Measurements from ENCODE around the gene ERC1.
"Not testable (repeated sequence)": the region's sequence is repeated elsewhere in the genome, so short reads cannot be mapped to it uniquely, and the experiment has no call there.

ERC1 gene

DNA sequence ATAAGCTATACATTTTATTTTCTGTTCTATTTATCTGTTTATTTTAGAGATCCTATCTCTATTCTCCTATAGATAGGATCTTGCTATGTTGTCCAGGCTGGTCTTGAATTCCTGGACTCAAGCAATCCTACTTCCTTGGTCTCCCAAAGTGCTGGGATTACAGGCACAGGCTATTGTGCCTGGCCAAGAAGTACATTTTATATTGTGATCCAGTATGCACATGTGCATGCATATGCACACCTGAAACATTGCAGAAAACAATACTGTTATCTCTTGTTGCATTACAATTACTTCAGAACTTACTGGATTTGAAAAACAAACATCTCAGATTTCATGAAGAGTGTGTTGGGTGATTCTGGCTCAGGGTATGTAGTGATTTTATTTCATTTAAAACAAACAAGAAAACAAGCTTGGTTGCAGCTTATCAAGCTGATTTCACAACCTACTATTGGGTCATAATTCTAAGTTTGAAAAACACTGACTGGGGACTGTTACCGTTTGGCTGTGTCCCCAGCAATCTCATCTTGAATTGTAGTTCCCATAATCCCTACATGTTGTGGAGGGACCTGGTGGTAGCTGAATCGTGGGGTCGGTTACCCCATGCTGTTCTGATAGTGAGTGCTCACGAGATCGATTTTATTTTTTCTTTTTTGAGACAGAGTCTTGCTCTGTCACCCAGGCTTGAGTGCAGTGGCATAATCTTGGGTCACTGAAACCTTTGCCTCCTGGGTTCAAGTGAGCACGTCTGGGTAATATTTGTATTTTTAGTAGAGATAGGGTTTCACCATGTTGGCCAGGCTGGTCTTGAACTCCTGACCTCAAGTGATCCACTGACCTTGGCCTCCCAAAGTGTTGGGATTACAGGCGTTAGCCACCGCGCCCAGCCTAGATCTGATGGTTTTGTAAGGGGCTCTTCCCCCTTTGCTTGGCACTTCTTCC lies 31.3 kb downstream of the ERC1 start:
- DNase-seq (ENCODE audit: low spot score) = no peak

DNA sequence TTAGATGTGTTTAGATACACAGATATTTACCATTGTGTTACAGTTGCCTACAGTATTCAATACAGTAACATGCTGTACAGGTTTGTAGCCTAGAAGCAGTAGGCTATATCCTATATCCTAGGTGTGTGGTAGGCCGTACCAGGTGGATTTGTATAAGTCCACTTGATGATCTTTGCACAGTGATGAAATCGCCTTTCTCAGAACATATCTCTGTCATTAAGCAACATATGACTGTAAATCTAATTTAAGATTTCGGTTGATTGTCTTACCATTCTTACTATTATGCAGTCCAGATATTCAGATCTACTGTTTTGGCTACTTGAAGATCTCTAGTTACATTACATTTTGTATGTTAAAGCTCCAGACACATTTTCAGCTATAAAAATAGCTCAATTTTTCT lies 39.8 kb downstream of the ERC1 start:
- DNase-seq (ENCODE audit: low spot score) = no peak

DNA sequence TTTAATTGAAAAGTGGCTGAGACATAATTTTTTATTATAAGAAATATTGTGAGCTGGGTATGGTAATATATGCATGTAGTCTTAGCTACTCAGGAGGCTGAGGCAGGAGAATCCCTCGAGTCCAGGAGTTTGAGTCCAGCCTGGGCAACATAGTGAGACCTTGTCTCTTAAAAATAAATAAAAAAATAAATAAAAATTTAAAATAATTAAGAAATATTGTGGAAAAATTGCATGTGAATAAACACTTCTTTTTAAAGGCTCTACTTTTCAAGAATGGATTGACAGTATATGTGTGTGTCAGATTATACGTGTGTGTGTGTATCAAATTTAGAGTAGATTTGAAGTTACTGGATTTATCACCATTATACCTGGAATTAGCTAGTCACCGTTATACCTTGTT lies 43.2 kb downstream of the ERC1 start:
- no peak for DNase-seq (ENCODE audit: low spot score)

DNA sequence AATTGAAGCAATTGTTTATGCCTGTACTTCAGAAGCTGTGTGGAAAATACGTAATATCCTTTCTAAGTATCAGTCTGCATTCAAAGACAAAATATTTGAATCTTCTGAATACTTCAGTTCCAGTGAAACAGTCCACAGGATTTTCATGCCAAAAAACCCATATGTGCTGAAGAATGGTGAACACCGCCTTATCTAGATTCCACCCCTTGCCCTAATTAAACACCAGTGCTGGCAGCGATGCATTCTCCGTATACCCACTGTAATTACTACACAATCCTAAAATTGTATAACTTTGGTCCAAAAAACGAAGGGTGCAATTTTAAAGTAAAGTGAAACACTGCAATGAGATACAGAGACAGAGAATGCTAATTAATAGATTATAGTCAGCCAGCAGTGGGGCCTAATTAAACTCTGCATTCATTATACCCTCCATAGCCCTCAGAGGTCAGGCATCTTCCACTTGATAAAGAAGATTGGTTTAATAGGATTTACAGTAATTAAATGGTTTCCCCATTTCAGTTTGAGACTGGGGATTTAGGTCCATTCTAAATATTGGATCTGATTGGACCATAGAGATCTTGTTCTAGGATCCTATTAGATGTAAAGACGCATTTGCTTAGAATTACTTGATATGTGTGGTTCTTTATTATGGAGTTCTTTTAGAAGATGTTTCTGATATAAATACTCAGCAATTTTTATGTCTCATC lies 43.9 kb downstream of the ERC1 start:
- DNase-seq (ENCODE audit: low spot score) = no peak

DNA sequence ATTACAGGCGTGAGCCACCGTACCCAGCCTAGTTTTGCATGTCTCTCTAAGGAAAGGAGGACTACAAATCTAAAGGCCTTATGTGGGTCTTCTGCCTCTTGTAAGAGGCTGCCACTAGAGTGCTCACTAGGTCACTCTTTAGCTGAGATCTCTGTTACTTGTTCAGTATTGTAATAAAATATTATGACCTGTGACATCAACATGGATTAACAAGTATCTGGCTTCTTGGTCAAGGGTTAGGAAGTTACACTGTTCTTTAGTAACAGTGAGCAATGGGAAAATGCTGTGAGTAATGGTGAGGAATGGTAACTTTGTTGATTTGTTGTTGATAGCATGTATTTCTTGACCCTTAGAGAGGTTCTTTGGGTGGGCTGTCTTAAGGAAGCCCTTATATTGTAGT lies 50.5 kb downstream of the ERC1 start:
- DNase-seq (ENCODE audit: low spot score) = no peak

DNA sequence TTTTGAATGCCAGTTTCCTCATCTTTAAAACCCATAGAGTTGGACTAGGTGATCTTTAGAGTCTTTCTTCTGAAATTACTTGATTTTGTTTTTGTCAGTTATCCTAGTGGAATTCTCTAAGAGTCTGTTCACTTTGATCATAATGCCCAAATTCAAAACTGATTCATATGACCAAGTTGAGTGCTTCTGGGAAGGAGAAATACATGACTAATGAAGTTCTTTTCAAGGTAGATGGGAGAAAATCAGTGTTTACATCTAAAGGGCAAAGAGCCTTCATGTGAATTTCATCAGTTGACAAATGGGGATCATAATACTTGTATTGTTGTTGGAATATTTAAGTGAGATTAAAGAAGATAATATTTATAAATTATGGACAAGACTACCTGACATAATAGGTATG lies 53.2 kb downstream of the ERC1 start:
- no peak for DNase-seq (ENCODE audit: low spot score)

DNA sequence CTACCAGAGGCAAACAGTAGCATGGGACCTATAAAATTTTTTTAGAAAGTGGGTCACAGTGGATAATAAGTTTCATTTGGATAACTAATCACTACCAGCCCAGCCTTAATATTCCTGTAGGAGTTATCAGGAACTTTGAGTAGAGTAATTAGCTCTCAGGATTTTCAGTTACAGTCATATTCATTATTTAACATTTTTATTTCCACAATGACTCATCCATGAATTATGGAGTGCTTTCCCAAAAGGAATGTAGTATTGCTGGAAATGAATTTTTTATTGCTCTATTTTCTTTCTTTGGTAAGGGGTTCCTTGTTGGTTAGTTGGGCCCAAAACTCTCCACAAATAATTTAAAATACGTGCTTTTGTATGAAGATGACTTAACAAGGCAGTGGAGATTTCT lies 53.7 kb downstream of the ERC1 start:
- peak; percentile 53 for DNase-seq (ENCODE audit: low spot score)

DNA sequence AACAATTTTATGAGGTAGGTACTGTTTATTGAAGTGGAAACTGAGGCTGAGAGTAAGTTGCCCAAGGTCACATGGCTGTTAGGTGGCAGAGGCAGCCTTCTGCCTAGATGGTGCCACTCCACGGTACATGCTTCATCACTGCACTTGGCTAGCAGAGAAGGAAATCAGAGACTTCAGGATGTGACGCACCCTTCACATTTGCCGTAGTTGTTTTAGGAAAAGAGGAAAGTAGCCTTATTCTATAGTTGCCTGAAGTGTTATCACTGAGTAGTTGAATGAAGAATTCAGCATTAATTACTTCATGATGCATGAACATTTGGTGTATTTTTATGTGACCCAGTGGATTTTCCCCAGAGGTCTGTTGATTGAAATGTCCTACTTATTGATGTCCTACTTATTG lies 55.7 kb downstream of the ERC1 start:
- no peak for DNase-seq (ENCODE audit: low spot score)

DNA sequence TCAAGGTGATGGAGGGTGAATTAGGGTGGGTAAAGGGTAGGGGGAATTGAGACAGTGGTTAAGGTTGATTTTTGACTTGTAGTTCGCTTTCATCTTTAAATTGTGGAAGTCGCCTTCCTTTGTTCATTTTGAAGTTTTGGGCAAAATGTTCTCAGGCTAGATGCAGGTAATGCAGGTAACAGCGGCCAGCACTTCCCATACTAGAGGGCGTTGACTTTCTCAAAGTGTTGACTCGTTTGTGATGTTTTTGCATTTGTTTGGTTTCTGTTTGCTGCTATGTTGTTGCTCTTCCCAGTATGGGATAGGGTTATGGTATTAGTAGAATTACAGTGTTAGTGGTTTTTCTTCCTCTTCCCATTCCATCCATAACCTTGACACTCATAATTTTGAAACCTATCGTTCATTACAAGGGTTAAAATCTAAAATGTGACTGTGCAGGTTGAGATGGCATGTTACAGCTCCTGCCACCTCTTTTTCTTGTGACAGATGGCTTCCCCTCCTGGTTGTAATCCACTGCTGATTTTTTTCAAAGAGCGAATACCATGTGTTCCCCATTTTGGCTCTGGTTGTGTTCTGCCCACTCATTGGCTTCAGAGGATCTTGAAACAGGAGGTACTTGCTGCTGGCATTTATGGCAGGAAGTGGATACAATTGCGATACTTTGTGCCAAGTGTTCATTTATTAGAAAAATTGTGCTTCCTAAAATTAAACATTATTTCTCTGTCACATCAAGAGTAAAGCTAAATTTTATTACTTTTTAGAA lies 57.1 kb downstream of the ERC1 start:
- peak; percentile 21 for DNase-seq (ENCODE audit: low spot score)

DNA sequence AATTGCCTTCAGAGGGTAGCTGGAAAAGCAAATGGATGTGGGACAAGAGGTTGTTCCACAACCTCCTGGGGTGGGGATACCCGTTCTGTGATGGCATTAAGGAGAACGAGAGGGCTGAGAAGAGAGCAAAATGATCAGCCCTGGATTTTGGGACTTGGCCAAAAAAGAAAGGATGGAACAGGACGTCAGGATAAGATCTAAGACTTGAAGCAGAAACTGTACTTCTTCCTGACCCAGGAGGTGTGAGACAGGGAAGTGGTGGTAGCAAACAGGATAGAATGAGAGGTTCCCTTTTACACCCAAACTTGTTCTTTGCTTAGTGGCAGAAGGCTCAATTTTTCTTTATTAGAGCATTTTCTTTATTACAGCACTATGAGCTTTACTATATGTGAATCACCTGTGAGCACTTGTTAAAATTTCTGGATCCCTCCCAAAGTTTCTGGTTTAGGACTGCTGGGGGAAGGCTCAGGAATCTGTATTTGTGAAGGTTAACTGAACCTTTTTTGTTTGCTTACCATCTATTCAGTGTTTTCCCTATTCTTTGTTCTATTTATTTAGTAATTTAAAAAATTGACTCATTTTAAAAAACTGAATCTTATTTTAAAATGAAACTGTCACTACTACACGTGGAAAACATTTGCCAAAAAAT lies 59.2 kb downstream of the ERC1 start:
- no peak for DNase-seq (ENCODE audit: low spot score)

DNA sequence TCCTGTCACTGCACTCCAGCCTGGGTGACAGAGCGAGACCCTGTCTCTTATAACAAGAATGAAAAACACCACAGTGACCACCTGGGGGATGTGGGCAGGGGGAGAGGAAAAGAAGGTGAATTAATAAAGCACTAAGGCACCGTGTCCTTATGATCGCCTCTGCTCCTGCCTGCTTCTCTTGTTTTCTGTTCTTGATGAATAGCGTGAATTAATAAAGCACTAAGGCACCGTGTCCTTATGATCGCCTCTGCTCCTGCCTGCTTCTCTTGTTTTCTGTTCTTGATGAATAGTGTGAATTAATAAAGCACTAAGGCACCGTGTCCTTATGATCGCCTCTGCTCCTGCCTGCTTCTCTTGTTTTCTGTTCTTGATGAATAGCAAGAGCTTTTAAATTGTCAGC lies 60.6 kb downstream of the ERC1 start:
- not testable (repeated sequence) for DNase-seq (ENCODE audit: low spot score)

DNA sequence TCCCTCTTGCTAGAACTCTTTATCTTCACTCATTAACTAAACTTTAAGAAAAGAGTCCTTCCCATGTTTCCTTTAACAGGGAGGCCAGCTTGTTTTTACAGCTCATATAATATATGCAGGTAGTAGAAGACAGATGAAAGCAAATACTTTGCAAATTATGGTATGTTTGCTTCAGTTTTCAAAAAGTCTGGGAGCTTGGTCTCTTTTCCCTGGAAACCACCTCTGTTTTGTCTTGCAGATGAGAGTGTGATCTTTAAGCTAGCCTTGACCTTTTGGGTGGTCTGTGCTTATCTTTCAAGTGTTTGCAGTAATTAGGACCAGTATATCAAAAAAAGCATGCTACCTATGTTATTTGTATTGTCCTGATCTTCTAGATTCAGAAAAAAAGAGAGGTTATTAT lies 62.7 kb downstream of the ERC1 start:
- no peak for DNase-seq (ENCODE audit: low spot score)

DNA sequence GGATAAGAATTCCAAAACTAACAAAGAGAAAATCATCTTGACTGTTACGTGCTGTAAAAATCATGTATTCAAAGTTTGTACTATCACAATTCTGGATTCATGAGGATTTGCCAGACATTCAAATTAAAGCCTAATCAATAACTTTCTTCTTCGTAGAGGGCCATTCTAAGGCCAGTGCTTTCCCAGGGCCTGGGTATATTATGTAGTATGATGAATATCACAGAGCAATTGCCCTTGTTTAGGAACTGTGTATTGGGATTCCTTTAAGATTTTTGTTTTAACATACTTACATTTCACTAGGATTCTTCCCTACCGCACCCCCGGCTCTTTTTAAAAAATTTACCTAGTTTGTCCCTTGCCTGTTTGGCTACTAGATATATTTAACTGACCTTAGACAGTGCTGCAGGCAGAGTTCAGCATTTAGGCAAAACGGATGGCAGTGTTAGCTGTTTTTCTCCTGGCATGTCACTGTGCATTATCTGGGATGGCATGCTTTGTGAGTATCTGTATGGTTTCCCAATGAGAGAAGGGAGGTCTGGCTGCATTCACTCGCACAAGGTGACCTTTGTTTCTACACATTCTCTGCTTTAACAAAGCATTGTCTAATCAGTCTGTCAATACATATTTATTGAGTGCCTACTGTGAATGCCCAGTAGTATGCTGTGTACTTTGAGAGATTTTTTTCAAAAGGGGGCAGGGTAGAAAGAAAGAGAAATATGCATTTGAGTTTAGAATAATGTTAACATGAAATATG lies 63.3 kb downstream of the ERC1 start:
- no peak for DNase-seq (ENCODE audit: low spot score)

DNA sequence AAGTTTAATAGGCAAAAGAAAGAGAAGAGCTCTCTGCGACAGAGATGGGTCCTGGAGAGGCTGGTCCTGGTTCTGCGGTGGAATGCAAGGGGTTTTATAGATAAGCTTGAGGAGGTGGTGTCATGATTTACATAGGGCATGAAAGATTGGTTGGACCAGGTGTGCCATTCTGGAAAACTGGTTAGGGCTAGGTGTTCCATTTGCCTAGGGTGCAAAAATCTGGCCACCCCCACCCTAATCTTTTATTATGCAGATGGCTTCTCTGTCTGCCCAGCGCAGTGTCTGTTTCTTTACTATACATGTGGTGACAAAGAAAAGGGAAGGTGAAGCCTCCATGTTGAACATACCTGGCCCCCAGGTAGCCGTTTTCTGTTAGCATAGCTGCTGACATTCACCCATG lies 65.4 kb downstream of the ERC1 start:
- no peak for DNase-seq (ENCODE audit: low spot score)

DNA sequence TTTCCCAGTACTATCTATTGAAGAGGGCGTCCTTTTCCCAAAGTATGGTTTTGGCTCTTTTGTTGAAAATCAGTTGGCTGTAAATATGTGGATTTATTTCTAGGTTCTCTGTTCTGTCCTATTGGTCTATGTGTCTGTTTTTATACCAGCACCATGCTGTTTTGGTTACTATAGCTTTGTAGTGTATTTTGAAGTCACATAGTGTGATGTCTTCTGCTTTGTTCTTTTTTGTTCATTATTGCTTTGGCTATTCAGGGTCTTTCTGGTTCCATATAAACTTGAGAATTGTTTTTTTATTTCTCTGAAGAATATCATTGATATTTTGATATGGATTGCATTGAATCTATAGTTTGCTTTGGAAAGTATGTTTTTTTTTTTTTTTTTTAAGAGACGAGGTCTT lies 67.4 kb downstream of the ERC1 start:
- no peak for DNase-seq (ENCODE audit: low spot score)

DNA sequence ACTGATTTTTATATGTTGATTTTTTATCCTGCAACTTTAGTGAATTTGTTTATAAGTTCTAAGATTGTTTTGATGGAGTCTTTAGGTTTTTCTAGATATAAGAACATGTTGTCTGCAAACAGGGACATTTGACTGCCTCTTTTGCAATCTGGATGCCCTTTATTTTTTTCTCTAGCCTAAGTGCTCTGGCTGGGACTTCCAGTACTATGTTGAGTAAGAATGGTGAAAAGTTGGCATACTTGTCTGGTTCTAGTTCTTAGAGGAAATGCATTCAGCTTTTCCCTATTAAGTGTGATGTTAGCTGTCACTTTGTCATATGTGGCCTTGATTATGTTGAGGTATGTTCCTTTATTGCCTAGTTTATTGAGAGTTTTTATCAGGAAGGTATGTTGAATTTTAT lies 68.1 kb downstream of the ERC1 start:
- no peak for DNase-seq (ENCODE audit: low spot score)

DNA sequence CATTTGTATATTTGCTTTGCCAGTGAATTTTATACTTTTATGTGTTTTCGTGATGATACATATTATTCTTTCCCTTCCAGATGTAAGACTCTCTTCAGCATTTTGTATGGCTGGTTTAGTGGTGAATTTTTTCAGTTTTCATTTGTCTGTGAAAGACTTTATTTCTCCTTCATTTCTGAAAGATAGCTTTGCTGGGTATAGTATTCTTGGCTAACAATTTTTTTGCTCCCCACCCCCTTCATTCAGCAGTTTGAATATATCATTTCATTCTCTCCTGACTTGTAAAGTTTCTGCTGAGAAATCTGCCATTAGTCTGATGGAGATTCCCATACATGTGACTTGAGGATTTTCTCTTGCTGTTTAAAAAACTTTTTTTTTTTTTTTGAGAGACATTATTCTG lies 72.8 kb downstream of the ERC1 start:
- no peak for DNase-seq (ENCODE audit: low spot score)

DNA sequence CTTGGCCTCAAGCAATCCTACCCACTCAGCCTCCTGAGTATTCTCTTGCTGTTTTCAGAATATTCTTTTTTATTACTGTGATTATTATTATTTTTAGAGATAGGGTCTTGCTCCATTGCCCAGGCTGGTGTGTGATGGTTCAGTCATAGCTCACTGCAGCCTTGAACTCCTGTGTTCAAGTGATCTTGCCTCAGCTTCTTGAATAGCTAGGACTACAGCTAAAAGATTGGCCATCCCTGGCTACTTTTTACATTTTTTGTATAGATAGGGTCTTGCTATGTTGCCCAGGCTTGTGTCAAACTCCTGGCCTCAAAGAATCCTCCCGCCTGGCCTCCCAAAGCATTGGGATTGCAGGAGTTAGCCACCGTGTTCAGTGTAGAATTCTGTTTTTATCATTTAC lies 73.3 kb downstream of the ERC1 start:
- DNase-seq (ENCODE audit: low spot score) = no peak

DNA sequence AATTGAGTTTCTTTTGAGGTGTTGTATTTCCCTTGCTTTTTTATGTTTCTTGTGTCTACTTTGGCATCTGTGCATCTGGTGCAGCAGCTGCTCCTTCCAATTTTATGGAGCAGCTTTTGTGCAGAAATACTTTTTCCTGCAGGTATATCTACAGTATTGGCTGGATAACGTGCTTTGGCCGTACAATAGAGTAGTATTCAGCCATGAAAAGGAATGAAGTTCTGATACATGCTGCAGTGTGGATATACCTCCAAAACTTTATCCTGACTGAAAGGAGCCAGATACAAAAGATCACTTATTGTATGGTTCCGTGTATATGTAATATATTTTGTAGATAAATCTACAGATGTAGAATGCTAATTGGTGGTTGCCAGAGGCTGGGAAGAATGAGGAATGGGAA lies 74.6 kb downstream of the ERC1 start:
- DNase-seq (ENCODE audit: low spot score) = no peak

DNA sequence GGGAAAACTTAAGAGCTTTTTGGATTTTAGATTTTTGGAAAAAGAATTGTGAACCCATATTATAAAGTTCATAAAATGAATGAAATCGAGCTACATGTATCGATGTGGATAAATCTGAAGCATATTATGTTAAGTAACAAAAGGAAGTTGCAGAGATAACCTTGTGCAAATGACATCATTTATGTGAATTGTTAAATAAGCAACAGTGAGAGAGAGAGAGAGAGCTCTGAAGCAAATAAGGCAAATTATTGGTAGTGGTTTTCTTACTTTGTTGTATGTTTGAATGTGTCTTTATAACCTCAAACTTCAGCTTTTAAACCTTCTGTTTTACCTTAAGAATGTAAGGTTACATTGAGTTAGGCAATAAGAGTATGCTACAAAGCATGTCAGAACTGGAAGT lies 78.8 kb downstream of the ERC1 start:
- no peak for DNase-seq (ENCODE audit: low spot score)

DNA sequence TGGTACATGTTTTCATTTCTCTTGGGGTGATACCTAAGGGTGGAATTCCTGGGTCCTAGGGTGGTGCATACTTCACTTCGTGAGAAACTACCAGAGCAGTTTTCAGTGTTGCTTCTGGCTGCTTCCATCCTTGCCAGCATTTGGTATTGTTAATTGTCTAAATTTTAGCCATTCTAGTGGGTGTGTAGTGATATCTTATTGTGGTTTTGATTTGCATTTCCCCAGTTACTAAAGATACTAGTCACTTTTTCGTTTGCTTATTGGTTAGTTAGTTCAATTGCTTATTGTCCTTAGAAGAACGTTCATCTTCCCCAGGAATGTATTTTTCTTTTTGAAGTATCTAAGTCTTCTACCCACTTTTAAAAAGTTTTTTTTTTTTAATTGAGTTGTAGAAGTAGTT lies 80.2 kb downstream of the ERC1 start:
- no peak for DNase-seq (ENCODE audit: low spot score)

DNA sequence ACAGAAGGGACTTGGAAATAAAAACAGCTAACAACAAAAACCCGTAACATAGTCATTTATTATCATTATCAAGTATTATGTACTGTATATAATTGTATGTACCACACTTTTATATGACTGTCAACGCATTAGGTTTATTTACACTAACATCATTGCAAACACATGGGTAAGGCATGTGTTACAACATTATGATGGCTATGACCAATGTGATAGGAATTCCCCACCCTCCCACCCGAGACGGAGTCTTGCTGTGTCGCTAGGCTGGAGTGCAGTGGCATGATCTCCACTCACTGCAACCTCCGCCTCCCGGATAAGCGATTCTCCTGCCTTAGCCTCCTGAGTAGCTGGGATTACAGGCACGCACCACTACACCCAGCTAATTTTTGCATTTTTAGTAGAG lies 82.6 kb downstream of the ERC1 start:
- no peak for DNase-seq (ENCODE audit: low spot score)

Data from AG20443 (cell line).